Activated T-cell treated with anti-CD3 and anti-CD28 coated beads for 24 hours (primary cell): ENCODE measurements around the gene NELL2.
"Not testable (repeated sequence)": the region's sequence is repeated elsewhere in the genome, so short reads cannot be mapped to it uniquely, and the experiment has no call there.

Experiments used
- DNase-seq: peaks from one replicate; pipeline ENCODE4 v3.0.0-alpha.2; 2020; ENCODE audit warnings: low read depth

The NELL2 gene

GRCh38 chr12:44875954-44876543, at the start of gene NELL2:
NELL2 (minus strand) TSS chr12:44876315; CDS start chr12:44875869, 446 bp downstream.
- peak; percentile 64 for DNase-seq

GRCh38 chr12:44921736-44922135, 45.6 kb upstream of the NELL2 start:
- no peak for DNase-seq

- no peak for DNase-seq
These were observed 41.0 kb upstream of the NELL2 start for GRCh38 chr12:44917141-44917540.

GRCh38 chr12:44915958-44916357, 39.8 kb upstream of the NELL2 start:
- no peak for DNase-seq

- no peak for DNase-seq
These were observed 28.2 kb upstream of the NELL2 start for GRCh38 chr12:44904321-44904720.

- DNase-seq, result not testable (repeated sequence)
These were observed 22.0 kb upstream of the NELL2 start for GRCh38 chr12:44898108-44898507.

- no peak for DNase-seq
These were observed 13.8 kb upstream of the NELL2 start for GRCh38 chr12:44889926-44890325.

GRCh38 chr12:44889162-44889561, 13.0 kb upstream of the NELL2 start:
- DNase-seq, result no peak

GRCh38 chr12:44885902-44886301, 9.8 kb upstream of the NELL2 start:
- no peak for DNase-seq

- DNase-seq, result no peak
These were observed 5.1 kb upstream of the NELL2 start for GRCh38 chr12:44881197-44881596.

GRCh38 chr12:44876544-44877410, 662 bp upstream of the NELL2 start:
- peak; percentile 17 for DNase-seq

- DNase-seq, result no peak
These were observed 630 bp downstream of the NELL2 start for GRCh38 chr12:44875417-44875953.

GRCh38 chr12:44874981-44875416, 1.1 kb downstream of the NELL2 start:
- no peak for DNase-seq

- no peak for DNase-seq
These were observed 2.2 kb downstream of the NELL2 start for GRCh38 chr12:44873898-44874297.

- no peak for DNase-seq
These were observed 6.6 kb downstream of the NELL2 start for GRCh38 chr12:44869503-44869902.

GRCh38 chr12:44863867-44864266, 12.2 kb downstream of the NELL2 start:
- no peak for DNase-seq

GRCh38 chr12:44859998-44860689, 16.0 kb downstream of the NELL2 start:
- DNase-seq, result no peak

GRCh38 chr12:44858226-44858855, 17.8 kb downstream of the NELL2 start:
- DNase-seq, result no peak

GRCh38 chr12:44852483-44852882, 23.6 kb downstream of the NELL2 start:
- no peak for DNase-seq

- DNase-seq, result no peak
These were observed 24.5 kb downstream of the NELL2 start for GRCh38 chr12:44851586-44851985.

- DNase-seq, result no peak
These were observed 27.4 kb downstream of the NELL2 start for GRCh38 chr12:44848703-44849085.
